ENCODE results near the gene EWSR1.
"Not testable (repeated sequence)": the region's sequence is repeated elsewhere in the genome, so short reads cannot be mapped to it uniquely, and the experiment has no call there.

Gene EWSR1

GRCh38 chr22:29336751-29337490, 68.9 kb downstream of the EWSR1 start:
- no peaks in the 10 kb centered on the region for H3K9me3 Mint-ChIP-seq
- H3K4me1 Mint-ChIP-seq (ENCODE audit: low read depth): no peaks in the 10 kb centered on the region
- H3K27me3 Mint-ChIP-seq: no peaks in the 10 kb centered on the region
- no peak for DNase-seq
- no peak overlapping the region for H3K27ac Mint-ChIP-seq
- H3K36me3 Mint-ChIP-seq (ENCODE audit: low read depth): peaks cover 96% of the 10 kb centered on the region
- H3K4me3 Mint-ChIP-seq: no peak overlapping the region

GRCh38 chr22:29337631-29338284, 69.7 kb downstream of the EWSR1 start:
- no peaks in the 10 kb centered on the region for H3K27me3 Mint-ChIP-seq
- DNase-seq: no peak
- H3K4me1 Mint-ChIP-seq (ENCODE audit: low read depth): no peaks in the 10 kb centered on the region
- H3K36me3 Mint-ChIP-seq (ENCODE audit: low read depth): peaks cover 98% of the 10 kb centered on the region
- H3K4me3 Mint-ChIP-seq: no peak overlapping the region
- no peaks in the 10 kb centered on the region for H3K9me3 Mint-ChIP-seq
- H3K27ac Mint-ChIP-seq: peak overlapping the region; percentile 4

GRCh38 chr22:29338398-29338797, 70.3 kb downstream of the EWSR1 start:
- Mint-ChIP-seq H3K27ac (no peak overlapping the region), H3K4me3 (no peak overlapping the region), H3K27me3 (no peaks in the 10 kb centered on the region), H3K4me1 (ENCODE audit: low read depth) (no peaks in the 10 kb centered on the region), H3K36me3 (ENCODE audit: low read depth) (peaks cover 100% of the 10 kb centered on the region), H3K9me3 (no peaks in the 10 kb centered on the region)
- no peak for DNase-seq

- DNase-seq: no peak
- H3K27ac Mint-ChIP-seq: peak overlapping the region; percentile 19
- no peaks in the 10 kb centered on the region for H3K9me3 Mint-ChIP-seq
- no peaks in the 10 kb centered on the region for H3K27me3 Mint-ChIP-seq
- H3K4me3 Mint-ChIP-seq: no peak overlapping the region
- peaks cover 100% of the 10 kb centered on the region for H3K36me3 Mint-ChIP-seq (ENCODE audit: low read depth)
- H3K4me1 Mint-ChIP-seq (ENCODE audit: low read depth): peaks cover 4% of the 10 kb centered on the region
Measured at GRCh38 chr22:29339381-29340235, 71.5 kb downstream of the EWSR1 start.

GRCh38 chr22:29340566-29340965, 72.5 kb downstream of the EWSR1 start:
- H3K4me3 Mint-ChIP-seq: no peak overlapping the region
- H3K4me1 Mint-ChIP-seq (ENCODE audit: low read depth): peaks cover 4% of the 10 kb centered on the region
- no peak overlapping the region for H3K27ac Mint-ChIP-seq
- no peak for DNase-seq
- H3K36me3 Mint-ChIP-seq (ENCODE audit: low read depth): peaks cover 99% of the 10 kb centered on the region
- H3K27me3 Mint-ChIP-seq: no peaks in the 10 kb centered on the region
- H3K9me3 Mint-ChIP-seq: no peaks in the 10 kb centered on the region

GRCh38 chr22:29341056-29341848, 73.2 kb downstream of the EWSR1 start:
- H3K27ac Mint-ChIP-seq: no peak overlapping the region
- no peaks in the 10 kb centered on the region for H3K27me3 Mint-ChIP-seq
- H3K4me1 Mint-ChIP-seq (ENCODE audit: low read depth): peaks cover 4% of the 10 kb centered on the region
- H3K9me3 Mint-ChIP-seq: no peaks in the 10 kb centered on the region
- DNase-seq: no peak
- H3K36me3 Mint-ChIP-seq (ENCODE audit: low read depth): peaks cover 99% of the 10 kb centered on the region
- H3K4me3 Mint-ChIP-seq: no peak overlapping the region

- Mint-ChIP-seq H3K36me3 (ENCODE audit: low read depth) (peaks cover 99% of the 10 kb centered on the region), H3K27me3 (no peaks in the 10 kb centered on the region), H3K9me3 (no peaks in the 10 kb centered on the region), H3K4me1 (ENCODE audit: low read depth) (peaks cover 4% of the 10 kb centered on the region), H3K4me3 (no peak overlapping the region), H3K27ac (no peak overlapping the region)
- no peak for DNase-seq
Measured at GRCh38 chr22:29341849-29342127, 73.7 kb downstream of the EWSR1 start.

GRCh38 chr22:29342177-29342576, 74.1 kb downstream of the EWSR1 start:
- no peak for DNase-seq
- Mint-ChIP-seq H3K36me3 (ENCODE audit: low read depth) (peaks cover 99% of the 10 kb centered on the region), H3K27ac (peak overlapping the region; percentile 51), H3K9me3 (no peaks in the 10 kb centered on the region), H3K4me3 (no peak overlapping the region), H3K4me1 (ENCODE audit: low read depth) (peaks cover 4% of the 10 kb centered on the region), H3K27me3 (no peaks in the 10 kb centered on the region)

GRCh38 chr22:29342577-29343312, 74.7 kb downstream of the EWSR1 start:
- Mint-ChIP-seq H3K9me3 (no peaks in the 10 kb centered on the region), H3K27ac (peak overlapping the region; percentile 17), H3K4me1 (ENCODE audit: low read depth) (peaks cover 4% of the 10 kb centered on the region), H3K36me3 (ENCODE audit: low read depth) (peaks cover 99% of the 10 kb centered on the region), H3K4me3 (no peak overlapping the region), H3K27me3 (no peaks in the 10 kb centered on the region)
- no peak for DNase-seq

GRCh38 chr22:29343313-29343805, 75.3 kb downstream of the EWSR1 start:
- no peak for DNase-seq
- peak overlapping the region; percentile 17 for H3K27ac Mint-ChIP-seq
- H3K4me3 Mint-ChIP-seq: no peak overlapping the region
- H3K36me3 Mint-ChIP-seq (ENCODE audit: low read depth): peaks cover 99% of the 10 kb centered on the region
- no peaks in the 10 kb centered on the region for H3K9me3 Mint-ChIP-seq
- no peaks in the 10 kb centered on the region for H3K27me3 Mint-ChIP-seq
- H3K4me1 Mint-ChIP-seq (ENCODE audit: low read depth): peaks cover 4% of the 10 kb centered on the region

GRCh38 chr22:29344137-29344536, 76.1 kb downstream of the EWSR1 start:
- Mint-ChIP-seq H3K4me1 (ENCODE audit: low read depth) (peaks cover 4% of the 10 kb centered on the region), H3K36me3 (ENCODE audit: low read depth) (peaks cover 99% of the 10 kb centered on the region), H3K4me3 (no peak overlapping the region), H3K27me3 (no peaks in the 10 kb centered on the region), H3K27ac (peak overlapping the region; percentile 33), H3K9me3 (no peaks in the 10 kb centered on the region)
- DNase-seq: no peak

GRCh38 chr22:29344889-29345288, 76.8 kb downstream of the EWSR1 start:
- peaks cover 97% of the 10 kb centered on the region for H3K36me3 Mint-ChIP-seq (ENCODE audit: low read depth)
- DNase-seq; H3K27me3 Mint-ChIP-seq; H3K4me3 Mint-ChIP-seq; H3K27ac Mint-ChIP-seq; H3K4me1 Mint-ChIP-seq (ENCODE audit: low read depth); H3K9me3 Mint-ChIP-seq: not testable (repeated sequence)

GRCh38 chr22:29345932-29346331, 77.9 kb downstream of the EWSR1 start:
- Mint-ChIP-seq H3K36me3 (ENCODE audit: low read depth) (peaks cover 97% of the 10 kb centered on the region), H3K27ac (no peak overlapping the region), H3K27me3 (no peaks in the 10 kb centered on the region), H3K9me3 (no peaks in the 10 kb centered on the region), H3K4me3 (no peak overlapping the region), H3K4me1 (ENCODE audit: low read depth) (peaks cover 4% of the 10 kb centered on the region)
- DNase-seq: no peak

GRCh38 chr22:29346659-29347058, 78.6 kb downstream of the EWSR1 start:
- Mint-ChIP-seq H3K27ac (no peak overlapping the region), H3K27me3 (no peaks in the 10 kb centered on the region), H3K9me3 (no peaks in the 10 kb centered on the region), H3K36me3 (ENCODE audit: low read depth) (peaks cover 97% of the 10 kb centered on the region), H3K4me3 (no peak overlapping the region), H3K4me1 (ENCODE audit: low read depth) (peaks cover 4% of the 10 kb centered on the region)
- DNase-seq: no peak

All from activated T-cell treated with anti-CD3 and anti-CD28 coated beads, Interleukin-2, amount 50 U/mL, for 24 hours (primary cell).